Type B pancreatic cell (in vitro differentiated cells): ENCODE results near the gene JAK3. TPM values are rescaled to one million over a fixed set of nuclear protein-coding genes. Genes with fewer than 3 reads are reported as not detected.
A peak's percentile ranks its signal among the peaks of the same experiment; 100 is the strongest.

Experiments used
- DNase-seq: peaks from one replicate; pipeline ENCODE4 v3.0.0; 2021; ENCODE audit warnings: mixed read lengths; ENCODE audit not compliant: unreplicated experiment; ENCODE audit errors: extremely low spot score
- H3K27ac Mint-ChIP-seq: 2 replicates; pipeline ENCODE4 v1.8.0; 2021; ENCODE audit warnings: mild to moderate bottlenecking, mixed read lengths
- H3K27me3 Mint-ChIP-seq: 2 replicates; pipeline ENCODE4 v1.8.0; 2021; ENCODE audit warnings: mixed read lengths
- H3K36me3 Mint-ChIP-seq: 2 replicates; pipeline ENCODE4 v1.8.0; 2021; ENCODE audit warnings: mixed read lengths
- H3K4me1 Mint-ChIP-seq: one replicate; pipeline ENCODE4 v1.8.0; 2021; ENCODE audit warnings: mixed read lengths; ENCODE audit not compliant: unreplicated experiment
- H3K4me3 Mint-ChIP-seq: 2 replicates; pipeline ENCODE4 v1.8.0; 2021; ENCODE audit warnings: mild to moderate bottlenecking, mixed read lengths
- H3K9me3 Mint-ChIP-seq: 2 replicates; pipeline ENCODE4 v1.8.0; 2021; ENCODE audit warnings: mixed read lengths
- CTCF ChIP-seq: fragments of 200-600 bp; sonication (generic); conservative IDR thresholded peaks from 2 replicates; pipeline ENCODE4 v1.5.0; 2021; ENCODE audit warnings: antibody characterized with exemption, mild to moderate bottlenecking
- total RNA-seq: library from RNA; stranded (reverse); gene quantifications from 2 replicates; pipeline ENCODE4 v1.2.1, GENCODE V29; 2021; ENCODE audit warnings: low replicate concordance

The JAK3 gene
- total RNA-seq, 1 donor from 2014 or later: 4.3 TPM

GRCh38 chr19:17868669-17869068, 20.9 kb upstream of the JAK3 start:
- H3K36me3 Mint-ChIP-seq: peaks cover 6% of the 10 kb centered on the region

GRCh38 chr19:17866964-17867486, 19.2 kb upstream of the JAK3 start:
- DNase-seq: no peak
- no peaks in the 10 kb centered on the region for H3K9me3 Mint-ChIP-seq
- H3K27ac Mint-ChIP-seq: no peak overlapping the region
- H3K36me3 Mint-ChIP-seq: peaks cover 6% of the 10 kb centered on the region
- H3K4me1 Mint-ChIP-seq: no peaks in the 10 kb centered on the region
- no peak for TF ChIP-seq CTCF
- H3K4me3 Mint-ChIP-seq: no peak overlapping the region
- peaks cover 37% of the 10 kb centered on the region for H3K27me3 Mint-ChIP-seq

More at GRCh38 chr19:17868669-17869068, 20.9 kb upstream of the JAK3 start:
- Mint-ChIP-seq H3K27me3 (peaks cover 43% of the 10 kb centered on the region), H3K4me3 (no peak overlapping the region), H3K9me3 (no peaks in the 10 kb centered on the region), H3K27ac (peak overlapping the region; percentile 51), H3K4me1 (no peaks in the 10 kb centered on the region)
- TF ChIP-seq CTCF: no peak
- no peak for DNase-seq

GRCh38 chr19:17866312-17866963, 18.7 kb upstream of the JAK3 start:
- DNase-seq: no peak
- H3K27me3 Mint-ChIP-seq: peaks cover 34% of the 10 kb centered on the region
- H3K4me3 Mint-ChIP-seq: no peak overlapping the region
- peaks cover 2% of the 10 kb centered on the region for H3K4me1 Mint-ChIP-seq
- peaks cover 7% of the 10 kb centered on the region for H3K36me3 Mint-ChIP-seq
- H3K9me3 Mint-ChIP-seq: no peaks in the 10 kb centered on the region
- no peak overlapping the region for H3K27ac Mint-ChIP-seq
- TF ChIP-seq CTCF: no peak

- Mint-ChIP-seq H3K27ac (peak overlapping the region; percentile 80), H3K4me3 (peak overlapping the region; percentile 57), H3K9me3 (no peaks in the 10 kb centered on the region), H3K27me3 (peaks cover 27% of the 10 kb centered on the region), H3K4me1 (peaks cover 6% of the 10 kb centered on the region), H3K36me3 (peaks cover 11% of the 10 kb centered on the region)
- DNase-seq: no peak
- TF ChIP-seq CTCF: no peak
Measured at GRCh38 chr19:17865364-17866311, 17.9 kb upstream of the JAK3 start.

- H3K4me3 Mint-ChIP-seq: peak overlapping the region; percentile 69
- H3K27ac Mint-ChIP-seq: no peak overlapping the region
Measured at GRCh38 chr19:17863520-17864182, 15.9 kb upstream of the JAK3 start.

More at GRCh38 chr19:17863520-17864182, 15.9 kb upstream of the JAK3 start:
- Mint-ChIP-seq H3K36me3 (peaks cover 21% of the 10 kb centered on the region), H3K27me3 (peaks cover 9% of the 10 kb centered on the region), H3K4me1 (peaks cover 16% of the 10 kb centered on the region), H3K9me3 (no peaks in the 10 kb centered on the region)
- DNase-seq: no peak
- no peak for TF ChIP-seq CTCF
